Measurements from ENCODE around the gene COQ10A. TPM values are rescaled to one million over a fixed set of nuclear protein-coding genes. Genes with fewer than 3 reads are reported as not detected.

Gene COQ10A
- total and polyA plus RNA-seq, 9 of the 15 experiments (the other 6 are each of a cell fraction or from before 2014, with no cell fraction given): 3.1 to 26.4 (median 12.7) TPM

GRCh38 chr12:56258068-56258819 is 8.5 kb upstream of the COQ10A start, which contains the start of gene ANKRD52 (continued):
- TF ChIP-seq CHD7 (IDR thresholded peaks at IDR 0.05; ENCODE audit: low read depth, low read length) (no peak), REST (IDR thresholded peaks at IDR 0.05; ENCODE audit: borderline replicate concordance) (peak; percentile 28; the same call in 1 of the 2 replicates), REST (CRISPR knock-in tag; IDR thresholded peaks at IDR 0.05; ENCODE audit: low read depth) (peak; percentile 86; the same call in 1 of the 2 replicates), POLR3A (IDR thresholded peaks at IDR 0.05; ENCODE audit: borderline replicate concordance, extremely low read depth, insufficient read depth, insufficient read length) (no peak)

Data from K562 (cell line).